ENCODE data around the gene KDM1A. TPM values are rescaled to one million over a fixed set of nuclear protein-coding genes. Genes with fewer than 3 reads are reported as not detected.

Gene KDM1A
- total and polyA plus RNA-seq, 2 donors (not counting 3 experiments of a cell fraction or from before 2014, with no cell fraction given) = 105 to 111 TPM

DNA sequence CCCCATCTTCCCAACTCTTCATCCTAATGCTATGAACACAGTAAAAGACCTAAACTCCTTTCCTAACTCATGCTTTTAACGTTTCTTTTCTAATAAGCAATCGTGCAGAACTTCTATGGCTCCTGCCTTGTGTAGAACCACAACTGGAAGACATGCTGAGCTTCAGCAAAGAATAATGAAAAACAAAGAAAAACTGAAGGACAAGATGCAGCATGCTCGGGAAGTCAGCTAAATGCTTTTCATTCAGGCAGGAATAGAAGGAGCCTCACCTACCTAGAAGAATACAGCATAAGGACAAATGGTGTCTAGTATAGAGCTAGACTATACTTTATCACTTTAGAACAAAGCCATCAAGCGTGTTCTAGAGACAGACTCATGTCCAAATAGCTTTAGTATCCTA is 103.5 kb downstream of the KDM1A start:
- no peak overlapping the region for H3K4me3 ChIP-seq (replicated peaks in 1 of 3; ENCODE audit: insufficient read depth in 1 of 3, low read depth in 1 of 3, low read length in 3 of 3)
- H3K27me3 ChIP-seq (ENCODE audit: control insufficient read depth in 2 of 2, insufficient read depth in 2 of 2, low read length in 2 of 2) = no peaks in the 10 kb centered on the region
- no peaks in the 10 kb centered on the region for H3K36me3 ChIP-seq (ENCODE audit: control insufficient read depth in 2 of 2, extremely low read depth in 1 of 2, insufficient read depth in 2 of 2, low read length in 2 of 2)
- intact Hi-C loops (cut with micrococcal nuclease) = no loop called here
- no peak overlapping the region for H3K27ac ChIP-seq (ENCODE audit: insufficient read depth, low read depth, low read length)
- peak overlapping the region; percentile 30 for H3K4me2 ChIP-seq (ENCODE audit: insufficient read depth, low read length)
- H4K20me1 ChIP-seq (replicated peaks; ENCODE audit: control insufficient read depth, extremely low read depth, insufficient read depth, low read length) = peaks cover 27% of the 10 kb centered on the region
- dilution Hi-C loops (cut with MboI; ENCODE audit: extremely low pct_ligation_motif_present, low sequenced_read_pairs) = no loop called here
- no peak overlapping the region for H2AFZ ChIP-seq (ENCODE audit: low read depth, low read length)
- BruUV-seq (replicated peaks) = no TSS peak
- TF ChIP-seq, protein P1, sequence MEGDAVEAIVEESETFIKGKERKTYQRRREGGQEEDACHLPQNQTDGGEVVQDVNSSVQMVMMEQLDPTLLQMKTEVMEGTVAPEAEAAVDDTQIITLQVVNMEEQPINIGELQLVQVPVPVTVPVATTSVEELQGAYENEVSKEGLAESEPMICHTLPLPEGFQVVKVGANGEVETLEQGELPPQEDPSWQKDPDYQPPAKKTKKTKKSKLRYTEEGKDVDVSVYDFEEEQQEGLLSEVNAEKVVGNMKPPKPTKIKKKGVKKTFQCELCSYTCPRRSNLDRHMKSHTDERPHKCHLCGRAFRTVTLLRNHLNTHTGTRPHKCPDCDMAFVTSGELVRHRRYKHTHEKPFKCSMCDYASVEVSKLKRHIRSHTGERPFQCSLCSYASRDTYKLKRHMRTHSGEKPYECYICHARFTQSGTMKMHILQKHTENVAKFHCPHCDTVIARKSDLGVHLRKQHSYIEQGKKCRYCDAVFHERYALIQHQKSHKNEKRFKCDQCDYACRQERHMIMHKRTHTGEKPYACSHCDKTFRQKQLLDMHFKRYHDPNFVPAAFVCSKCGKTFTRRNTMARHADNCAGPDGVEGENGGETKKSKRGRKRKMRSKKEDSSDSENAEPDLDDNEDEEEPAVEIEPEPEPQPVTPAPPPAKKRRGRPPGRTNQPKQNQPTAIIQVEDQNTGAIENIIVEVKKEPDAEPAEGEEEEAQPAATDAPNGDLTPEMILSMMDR (IDR thresholded peaks at IDR 0.05; ENCODE audit: extremely low read depth in 1 of 2, insufficient read depth in 1 of 2, low read depth in 1 of 2, low read length in 2 of 2) = no peak
- TF ChIP-seq EZH2 (IDR thresholded peaks at IDR 0.05; ENCODE audit: borderline replicate concordance, low read depth, low read length, severe bottlenecking) = no peak
- TF ChIP-seq, protein P2, sequence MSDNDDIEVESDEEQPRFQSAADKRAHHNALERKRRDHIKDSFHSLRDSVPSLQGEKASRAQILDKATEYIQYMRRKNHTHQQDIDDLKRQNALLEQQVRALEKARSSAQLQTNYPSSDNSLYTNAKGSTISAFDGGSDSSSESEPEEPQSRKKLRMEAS (IDR thresholded peaks at IDR 0.05; ENCODE audit: insufficient read depth, insufficient read length) = no peak
- no peak for TF ChIP-seq MYC (IDR thresholded peaks at IDR 0.05; ENCODE audit: low read depth, low read length)
- no peak for TF ChIP-seq POLR2A (IDR thresholded peaks at IDR 0.05; ENCODE audit: low read depth, low read length)
- no peak for TF ChIP-seq JUN (IDR thresholded peaks at IDR 0.05; ENCODE audit: borderline replicate concordance, insufficient read depth, insufficient read length, low read depth)
- TF ChIP-seq POLR2AphosphoS5 (IDR thresholded peaks at IDR 0.05; ENCODE audit: insufficient read depth, low read depth, low read length) = no peak
- no peak for TF ChIP-seq FOS (IDR thresholded peaks at IDR 0.05; ENCODE audit: borderline replicate concordance, insufficient read depth, low read length)
- TF ChIP-seq GATA2 (IDR thresholded peaks at IDR 0.05; ENCODE audit: insufficient read depth, insufficient read length, low read depth, low read length) = no peak
- ChIA-PET CTCF (interaction anchor here (0.6 to 3.0 kb wide), 6 partner anchors 8 to 62 kb away, joined by 3 to 21 read pairs (median 4); no protein-coding TSS in a partner anchor), POLR2A (no interaction called here)
- H3K9me3 ChIP-seq (replicated peaks; ENCODE audit: control insufficient read depth, insufficient read depth, low read length) = no peaks in the 10 kb centered on the region
- no peaks in the 10 kb centered on the region for H3K9me1 ChIP-seq (replicated peaks; ENCODE audit: control insufficient read depth, extremely low read depth, insufficient read depth, low read length)
- FAIRE-seq (no peak), DNase-seq (ENCODE audit: low read depth, low spot score) (no peak)
- peaks cover 47% of the 10 kb centered on the region for H3K4me1 ChIP-seq (ENCODE audit: control insufficient read depth, extremely low read depth, insufficient read depth, low read length)
- peaks cover 98% of the 10 kb centered on the region for H3K79me2 ChIP-seq (ENCODE audit: control insufficient read depth, insufficient read depth, low read length)
- no peak overlapping the region for H3K9ac ChIP-seq (replicated peaks; ENCODE audit: extremely low read depth, insufficient read depth, low read length)
